ENCODE data around the gene IGFBP3. TPM values are rescaled to one million over a fixed set of nuclear protein-coding genes. Genes with fewer than 3 reads are reported as not detected.

IGFBP3 gene
- total and polyA plus RNA-seq, 2 of the 13 experiments (the other 11 are each of a cell fraction or from before 2014, with no cell fraction given): 57.5 TPM; not detected in 1

- no peak for TF ChIP-seq ZNF335 (CRISPR knock-in tag; IDR thresholded peaks at IDR 0.05)
- TF ChIP-seq NBN (conservative IDR thresholded peaks at IDR 0.05): no peak
- TF ChIP-seq FOXK1 (CRISPR knock-in tag; IDR thresholded peaks at IDR 0.05; ENCODE audit: borderline replicate concordance, low read depth): no peak
- TF ChIP-seq STAG1 (CRISPR knock-in tag; IDR thresholded peaks at IDR 0.05): peak; percentile 54
- no peak for TF ChIP-seq IRF2 (CRISPR knock-in tag; IDR thresholded peaks at IDR 0.05)
- TF ChIP-seq SNAI1 (CRISPR knock-in tag; IDR thresholded peaks at IDR 0.05; ENCODE audit: borderline replicate concordance): no peak
- peak; percentile 32; the same call in 1 of the 2 replicates for TF ChIP-seq ZNF263 (CRISPR knock-in tag; IDR thresholded peaks at IDR 0.05)
- TF ChIP-seq SOX6 (IDR thresholded peaks at IDR 0.05): no peak
- TF ChIP-seq SOX6 (CRISPR knock-in tag; IDR thresholded peaks at IDR 0.05): no peak
- TF ChIP-seq GFI1 (CRISPR knock-in tag; IDR thresholded peaks at IDR 0.05; ENCODE audit: borderline replicate concordance): no peak
- TF ChIP-seq CTCF (CRISPR knock-in tag; IDR thresholded peaks at IDR 0.05): peak; percentile 37
- TF ChIP-seq GABPA (IDR thresholded peaks at IDR 0.05; ENCODE audit: low read depth, low read length): no peak
- TF ChIP-seq GABPA (CRISPR knock-in tag; IDR thresholded peaks at IDR 0.05; ENCODE audit: low read depth): no peak
- no peak for TF ChIP-seq IRF9 (CRISPR knock-in tag; IDR thresholded peaks at IDR 0.05; ENCODE audit: borderline replicate concordance)
- H4K20me1 ChIP-seq (ENCODE audit: insufficient read depth, low read length): no peaks in the 10 kb centered on the region
- H3K27me3 ChIP-seq (ENCODE audit: control insufficient read depth in 1 of 2, insufficient read depth in 2 of 2, low read length in 2 of 2): no peaks in the 10 kb centered on the region
- no peak overlapping the region for H3K4me3 ChIP-seq (replicated peaks in 1 of 3; ENCODE audit: insufficient read depth in 1 of 3, low read depth in 2 of 3, low read length in 3 of 3)
- no peak overlapping the region for H3K9ac ChIP-seq (ENCODE audit: insufficient read depth, low read depth, low read length)
- ATAC-seq (peak; percentile 91), DNase-seq (ENCODE audit: low spot score) (peak; percentile 20), FAIRE-seq (no peak)
- H3K36me3 ChIP-seq (replicated peaks in 1 of 2; ENCODE audit: control insufficient read depth in 1 of 2, insufficient read depth in 2 of 2, low read length in 2 of 2): no peaks in the 10 kb centered on the region
- H2AFZ ChIP-seq (ENCODE audit: low read length): no peak overlapping the region
- no peaks in the 10 kb centered on the region for H3K9me3 ChIP-seq (ENCODE audit: low read length)
- in situ Hi-C loops (cut with HindIII; ENCODE audit: extremely low pct_ligation_motif_present, low pct_unique_long_range_greater_than_20kb) (no loop called here), intact Hi-C loops (cut with micrococcal nuclease; ENCODE audit: unreplicated experiment) (no loop called here)
- ChIA-PET CTCF (ENCODE audit: low intra/inter-chr PET ratio, low total read pairs) (interaction anchor here (1.7 kb wide), 1 partner anchor 31 kb away, joined by 6 read pairs; no protein-coding TSS in a partner anchor), POLR2A (interaction anchor here (0.8 to 1.8 kb wide), 5 partner anchors 9 to 22 kb away, joined by 3 to 9 read pairs (median 3); partner anchors contain the start of gene IGFBP1)
- WGBS (ENCODE audit: low lambda C conversion rate): 5% methylated on average over 1 of the region's 1 CpG
- no peaks in the 10 kb centered on the region for H3K79me2 ChIP-seq (ENCODE audit: insufficient read depth, low read length)
- H3K27ac ChIP-seq (ENCODE audit: extremely low read length, insufficient read depth, low read length): no peak overlapping the region
- H3K4me1 ChIP-seq (ENCODE audit: insufficient read depth, low read length): peaks cover 6% of the 10 kb centered on the region; the same call in 1 of the 2 replicates
- no TSS peak for BruUV-seq (replicated peaks)
- H3K4me2 ChIP-seq (ENCODE audit: low read depth, low read length): no peak overlapping the region
Measured at GRCh38 chr7:45902820-45903219, 18.3 kb downstream of the IGFBP3 start.

Measured in HepG2 (cell line).